HEK293 (cell line): ENCODE results near the gene INPP4B.

Source experiments
- CTCF ChIA-PET: fragments of 350-600 bp; formaldehyde crosslinking; extraction: SDS; loops from one replicate; lab custom pipeline; 2021; ENCODE audit warnings: antibody characterized with exemption; lab: Yijun Ruan, JAX
- POLR2A ChIA-PET: fragments of 300-600 bp; formaldehyde crosslinking; extraction: SDS; loops from one replicate; lab custom pipeline; 2020; ENCODE audit warnings: antibody characterized with exemption, inconsistent platforms; lab: Yijun Ruan, JAX
- H3K27ac ChIP-seq: fragments of 200-500 bp; sonication (Bioruptor generic); 2 replicates; pipeline ENCODE4 v1.5.1; 2014; ENCODE audit warnings: low read depth, low read length, control low read depth, inconsistent platforms; ENCODE audit errors: extremely low read depth
- H3K36me3 ChIP-seq, 2 experiments: fragments of 200-500 bp in 1 of 2; sonication (Bioruptor generic) in 1 of 2; 1 replicate in 1 of 2; 2 replicates in 1 of 2; pipeline ENCODE4 v1.5.1; 2014 to 2017; ENCODE audit warnings: inconsistent platforms in 2 of 2, low read length in 2 of 2; ENCODE audit not compliant: control insufficient read depth in 2 of 2, insufficient read depth in 1 of 2
- H3K4me1 ChIP-seq: fragments of 200-500 bp; sonication (Bioruptor generic); 2 replicates; pipeline ENCODE4 v1.5.1; 2014; ENCODE audit warnings: mild to moderate bottlenecking, low read length, inconsistent platforms; ENCODE audit not compliant: control insufficient read depth, insufficient read depth
- H3K4me3 ChIP-seq: 2 replicates; pipeline ENCODE4 v1.5.1; 2011; ENCODE audit warnings: low read depth, mild to moderate bottlenecking, control low read depth, low read length, moderate library complexity
- H3K9me3 ChIP-seq: fragments of 200-500 bp; sonication (Bioruptor generic); 2 replicates; pipeline ENCODE4 v1.5.1; 2014; ENCODE audit warnings: low read depth, low read length, inconsistent platforms; ENCODE audit not compliant: control insufficient read depth, insufficient read depth
- GLIS1 ChIP-seq: fragments of 450-650 bp; formaldehyde crosslinking; IDR thresholded peaks from 2 replicates; pipeline ENCODE4 v1.5.1; 2016; ENCODE audit warnings: missing biosample characterization, missing genetic modification characterization
- KLF7 ChIP-seq: fragments of 450-650 bp; formaldehyde crosslinking; IDR thresholded peaks from 2 replicates; pipeline ENCODE4 v1.5.1; 2016; ENCODE audit warnings: missing biosample characterization, missing genetic modification characterization, borderline replicate concordance
- PRDM10 ChIP-seq: fragments of 450-650 bp; formaldehyde crosslinking; IDR thresholded peaks from 2 replicates; pipeline ENCODE4 v1.5.1; 2016; ENCODE audit warnings: missing biosample characterization, missing genetic modification characterization
- SP7 ChIP-seq: fragments of 450-650 bp; formaldehyde crosslinking; IDR thresholded peaks from 2 replicates; pipeline ENCODE4 v1.5.1; 2016; ENCODE audit warnings: missing biosample characterization, missing genetic modification characterization
- ZBTB6 ChIP-seq: fragments of 450-650 bp; formaldehyde crosslinking; IDR thresholded peaks from 2 replicates; pipeline ENCODE4 v1.5.1; 2017; ENCODE audit warnings: missing biosample characterization, missing genetic modification characterization
- ZEB2 ChIP-seq: fragments of 450-650 bp; formaldehyde crosslinking; IDR thresholded peaks from 2 replicates; pipeline ENCODE4 v1.5.1; 2016; ENCODE audit warnings: missing biosample characterization, missing genetic modification characterization
- ZNF175 ChIP-seq: fragments of 450-650 bp; formaldehyde crosslinking; IDR thresholded peaks from 2 replicates; pipeline ENCODE4 v1.5.1; 2016; ENCODE audit warnings: missing biosample characterization, missing genetic modification characterization
- ZNF266 ChIP-seq: fragments of 450-650 bp; formaldehyde crosslinking; IDR thresholded peaks from 2 replicates; pipeline ENCODE4 v1.5.1; 2016; ENCODE audit warnings: missing biosample characterization, missing genetic modification characterization, low read depth
- ZNF292 ChIP-seq: fragments of 450-650 bp; formaldehyde crosslinking; IDR thresholded peaks from 2 replicates; pipeline ENCODE4 v1.5.1; 2016; ENCODE audit warnings: low read depth, missing biosample characterization, missing genetic modification characterization, borderline replicate concordance
- ZNF324 ChIP-seq: fragments of 450-650 bp; formaldehyde crosslinking; IDR thresholded peaks from 2 replicates; pipeline ENCODE4 v1.5.1; 2016; ENCODE audit warnings: missing biosample characterization, missing genetic modification characterization
- ZNF354C ChIP-seq: fragments of 450-650 bp; formaldehyde crosslinking; IDR thresholded peaks from 2 replicates; pipeline ENCODE4 v1.5.1; 2016; ENCODE audit warnings: missing biosample characterization, missing genetic modification characterization, low read depth, borderline replicate concordance
- ZNF366 ChIP-seq: fragments of 450-650 bp; formaldehyde crosslinking; conservative IDR thresholded peaks from 2 replicates; pipeline ENCODE4 v1.5.1; 2016; ENCODE audit warnings: missing biosample characterization, missing genetic modification characterization
- ZNF391 ChIP-seq: fragments of 450-650 bp; formaldehyde crosslinking; IDR thresholded peaks from 2 replicates; pipeline ENCODE4 v1.5.1; 2016; ENCODE audit warnings: low read depth, missing biosample characterization, missing genetic modification characterization, borderline replicate concordance
- ZNF529 ChIP-seq: fragments of 450-650 bp; formaldehyde crosslinking; IDR thresholded peaks from 2 replicates; pipeline ENCODE4 v1.5.1; 2017; ENCODE audit warnings: missing genetic modification characterization, missing biosample characterization; ENCODE audit not compliant: insufficient replicate concordance
- ZNF658 ChIP-seq: fragments of 450-650 bp; formaldehyde crosslinking; IDR thresholded peaks from 2 replicates; pipeline ENCODE4; 2016; ENCODE audit warnings: missing biosample characterization, missing genetic modification characterization
- ZNF792 ChIP-seq: fragments of 450-650 bp; formaldehyde crosslinking; IDR thresholded peaks from 2 replicates; pipeline ENCODE4 v1.5.1; 2016; ENCODE audit warnings: missing biosample characterization, missing genetic modification characterization
- ZXDB ChIP-seq: fragments of 450-650 bp; formaldehyde crosslinking; IDR thresholded peaks from 2 replicates; pipeline ENCODE4 v1.5.1; 2016; ENCODE audit warnings: missing biosample characterization, missing genetic modification characterization
- TF ChIP-seq, protein P1 (sequence below): fragments of 450-650 bp; formaldehyde crosslinking; IDR thresholded peaks from 2 replicates; pipeline ENCODE4 v1.5.1; 2017; ENCODE audit warnings: missing biosample characterization, missing genetic modification characterization
- TF ChIP-seq, protein P2 (sequence below): fragments of 450-650 bp; formaldehyde crosslinking; optimal IDR thresholded peaks from 2 replicates; pipeline ENCODE3; 2016; ENCODE audit warnings: missing biosample characterization, mild to moderate bottlenecking, missing genetic modification characterization
- TF ChIP-seq, protein P3 (sequence below): fragments of 450-650 bp; formaldehyde crosslinking; IDR thresholded peaks from 2 replicates; pipeline ENCODE4 v1.5.1; 2017; ENCODE audit warnings: missing biosample characterization, mild to moderate bottlenecking, missing genetic modification characterization, moderate library complexity

INPP4B gene

DNA sequence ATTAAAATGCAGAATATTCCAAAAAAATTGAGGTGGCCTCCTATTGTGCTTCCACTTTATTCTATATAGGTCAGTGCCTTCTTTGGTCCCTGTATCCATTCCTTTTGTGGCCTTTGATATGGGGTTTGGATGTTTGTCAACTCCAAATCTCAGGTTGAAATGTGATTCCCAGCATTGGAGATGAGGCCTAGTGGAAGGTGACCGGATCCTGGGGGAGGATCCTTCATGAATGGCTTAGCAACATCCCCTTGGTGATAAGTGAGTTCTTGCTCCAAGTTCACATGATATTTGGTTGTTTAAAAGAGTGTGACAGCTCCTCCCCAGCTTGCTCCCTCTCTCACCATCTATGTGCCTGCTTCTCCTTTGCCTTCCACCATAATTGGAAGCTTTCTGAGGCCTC is 380.6 kb downstream of the INPP4B start:
- Histone ChIP-seq H3K36me3 (no peaks in the 10 kb centered on the region), H3K4me3 (no peak overlapping the region), H3K27ac (no peak overlapping the region), H3K4me1 (no peaks in the 10 kb centered on the region), H3K9me3 (no peaks in the 10 kb centered on the region)
- POLR2A ChIA-PET, result no interaction called here
- CTCF ChIA-PET, result no interaction called here
- TF ChIP-seq, protein P1, sequence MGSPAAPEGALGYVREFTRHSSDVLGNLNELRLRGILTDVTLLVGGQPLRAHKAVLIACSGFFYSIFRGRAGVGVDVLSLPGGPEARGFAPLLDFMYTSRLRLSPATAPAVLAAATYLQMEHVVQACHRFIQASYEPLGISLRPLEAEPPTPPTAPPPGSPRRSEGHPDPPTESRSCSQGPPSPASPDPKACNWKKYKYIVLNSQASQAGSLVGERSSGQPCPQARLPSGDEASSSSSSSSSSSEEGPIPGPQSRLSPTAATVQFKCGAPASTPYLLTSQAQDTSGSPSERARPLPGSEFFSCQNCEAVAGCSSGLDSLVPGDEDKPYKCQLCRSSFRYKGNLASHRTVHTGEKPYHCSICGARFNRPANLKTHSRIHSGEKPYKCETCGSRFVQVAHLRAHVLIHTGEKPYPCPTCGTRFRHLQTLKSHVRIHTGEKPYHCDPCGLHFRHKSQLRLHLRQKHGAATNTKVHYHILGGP (tag by site-specific recombination), result no peak
- no peak for TF ChIP-seq ZNF266 (tag by site-specific recombination)
- TF ChIP-seq GLIS1, result no peak
- TF ChIP-seq ZNF366 (tag by site-specific recombination), result no peak
- no peak for TF ChIP-seq ZNF529 (tag by site-specific recombination)
- TF ChIP-seq ZBTB6, result no peak
- TF ChIP-seq ZNF292 (tag by site-specific recombination), result no peak
- TF ChIP-seq ZXDB, result no peak
- TF ChIP-seq ZEB2 (tag by site-specific recombination), result no peak
- no peak for TF ChIP-seq ZNF354C (tag by site-specific recombination)
- no peak for TF ChIP-seq ZNF792
- TF ChIP-seq ZNF175, result no peak
- no peak for TF ChIP-seq ZNF324
- TF ChIP-seq KLF7 (tag by site-specific recombination), result no peak
- no peak for TF ChIP-seq SP7 (tag by site-specific recombination)
- TF ChIP-seq, protein P2, sequence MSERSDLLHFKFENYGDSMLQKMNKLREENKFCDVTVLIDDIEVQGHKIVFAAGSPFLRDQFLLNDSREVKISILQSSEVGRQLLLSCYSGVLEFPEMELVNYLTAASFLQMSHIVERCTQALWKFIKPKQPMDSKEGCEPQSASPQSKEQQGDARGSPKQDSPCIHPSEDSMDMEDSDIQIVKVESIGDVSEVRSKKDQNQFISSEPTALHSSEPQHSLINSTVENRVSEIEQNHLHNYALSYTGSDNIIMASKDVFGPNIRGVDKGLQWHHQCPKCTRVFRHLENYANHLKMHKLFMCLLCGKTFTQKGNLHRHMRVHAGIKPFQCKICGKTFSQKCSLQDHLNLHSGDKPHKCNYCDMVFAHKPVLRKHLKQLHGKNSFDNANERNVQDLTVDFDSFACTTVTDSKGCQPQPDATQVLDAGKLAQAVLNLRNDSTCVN, result no peak
- TF ChIP-seq ZNF391 (tag by site-specific recombination), result no peak
- no peak for TF ChIP-seq PRDM10 (tag by site-specific recombination)
- TF ChIP-seq ZNF658 (tag by site-specific recombination), result no peak
- TF ChIP-seq, protein P3, sequence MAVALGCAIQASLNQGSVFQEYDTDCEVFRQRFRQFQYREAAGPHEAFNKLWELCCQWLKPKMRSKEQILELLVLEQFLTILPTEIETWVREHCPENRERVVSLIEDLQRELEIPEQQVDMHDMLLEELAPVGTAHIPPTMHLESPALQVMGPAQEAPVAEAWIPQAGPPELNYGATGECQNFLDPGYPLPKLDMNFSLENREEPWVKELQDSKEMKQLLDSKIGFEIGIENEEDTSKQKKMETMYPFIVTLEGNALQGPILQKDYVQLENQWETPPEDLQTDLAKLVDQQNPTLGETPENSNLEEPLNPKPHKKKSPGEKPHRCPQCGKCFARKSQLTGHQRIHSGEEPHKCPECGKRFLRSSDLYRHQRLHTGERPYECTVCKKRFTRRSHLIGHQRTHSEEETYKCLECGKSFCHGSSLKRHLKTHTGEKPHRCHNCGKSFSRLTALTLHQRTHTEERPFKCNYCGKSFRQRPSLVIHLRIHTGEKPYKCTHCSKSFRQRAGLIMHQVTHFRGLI (tag by site-specific recombination), result no peak
